GM18867 (cell line): ENCODE measurements around the gene LCE3A.

Experiments used
- ATAC-seq: cut with Tn5 transposase; IDR thresholded peaks from one replicate; pipeline ENCODE4 v1.9.1; 2021; ENCODE audit warnings: mild to moderate bottlenecking, moderate library complexity; ENCODE audit not compliant: unreplicated experiment

LCE3A gene

DNA sequence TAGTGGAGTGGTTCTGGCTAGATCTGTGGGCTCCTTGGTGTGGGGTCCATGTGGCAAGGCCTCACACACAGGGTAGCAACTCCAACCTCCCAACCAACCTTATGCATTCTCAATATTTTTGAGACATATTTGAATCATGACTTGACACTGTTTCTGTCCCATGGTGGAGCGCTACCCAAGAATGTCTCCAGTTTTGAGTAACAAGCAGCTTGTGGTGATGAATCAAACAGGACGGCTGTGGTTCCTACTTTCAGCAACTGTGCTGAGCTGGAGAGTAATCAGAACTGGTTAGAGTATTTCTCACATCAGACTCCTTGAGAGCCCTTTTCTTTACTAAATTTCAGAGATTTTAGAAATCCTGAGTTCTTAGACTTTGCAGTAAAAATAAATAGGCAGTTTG, 45.7 kb downstream of the LCE3A start:
- ATAC-seq = no peak
